ENCODE results near the gene METTL16.
"Not testable (repeated sequence)": the region's sequence is repeated elsewhere in the genome, so short reads cannot be mapped to it uniquely, and the experiment has no call there.

The METTL16 gene

GRCh38 chr17:2503627-2504026 lies 8.1 kb downstream of the METTL16 start:
- no peak for DNase-seq (ENCODE audit: low spot score)

GRCh38 chr17:2502871-2503580 lies 8.7 kb downstream of the METTL16 start:
- DNase-seq (ENCODE audit: low spot score): no peak

GRCh38 chr17:2500446-2500845 lies 11.2 kb downstream of the METTL16 start:
- DNase-seq (ENCODE audit: low spot score): no peak

GRCh38 chr17:2489286-2489685 lies 22.4 kb downstream of the METTL16 start:
- not testable (repeated sequence) for DNase-seq (ENCODE audit: low spot score)

- no peak for DNase-seq (ENCODE audit: low spot score)
These were observed 24.4 kb downstream of the METTL16 start for GRCh38 chr17:2487306-2487705.

GRCh38 chr17:2486709-2487108 lies 25.0 kb downstream of the METTL16 start:
- DNase-seq (ENCODE audit: low spot score): not testable (repeated sequence)

GRCh38 chr17:2485970-2486369 lies 25.7 kb downstream of the METTL16 start:
- DNase-seq (ENCODE audit: low spot score): no peak

- DNase-seq (ENCODE audit: low spot score): no peak
These were observed 26.1 kb downstream of the METTL16 start for GRCh38 chr17:2485543-2485942.

- DNase-seq (ENCODE audit: low spot score): no peak
These were observed 26.8 kb downstream of the METTL16 start for GRCh38 chr17:2484876-2485275.

GRCh38 chr17:2483084-2483483 lies 28.6 kb downstream of the METTL16 start:
- DNase-seq (ENCODE audit: low spot score): no peak

- no peak for DNase-seq (ENCODE audit: low spot score)
These were observed 29.5 kb downstream of the METTL16 start for GRCh38 chr17:2482218-2482617.

GRCh38 chr17:2481760-2482159 lies 29.9 kb downstream of the METTL16 start:
- no peak for DNase-seq (ENCODE audit: low spot score)

GRCh38 chr17:2478458-2478857 lies 33.2 kb downstream of the METTL16 start:
- no peak for DNase-seq (ENCODE audit: low spot score)

GRCh38 chr17:2475056-2475455 lies 36.6 kb downstream of the METTL16 start:
- DNase-seq (ENCODE audit: low spot score): no peak

GRCh38 chr17:2474371-2474770 lies 37.3 kb downstream of the METTL16 start:
- DNase-seq (ENCODE audit: low spot score): no peak

- DNase-seq (ENCODE audit: low spot score): no peak
These were observed 43.4 kb downstream of the METTL16 start for GRCh38 chr17:2468270-2468669.

- no peak for DNase-seq (ENCODE audit: low spot score)
These were observed 44.8 kb downstream of the METTL16 start for GRCh38 chr17:2466931-2467330.

- no peak for DNase-seq (ENCODE audit: low spot score)
These were observed 49.2 kb downstream of the METTL16 start for GRCh38 chr17:2462481-2462880.

GRCh38 chr17:2459917-2460271 lies 51.8 kb downstream of the METTL16 start:
- no peak for DNase-seq (ENCODE audit: low spot score)

GRCh38 chr17:2457913-2458312 lies 53.8 kb downstream of the METTL16 start:
- no peak for DNase-seq (ENCODE audit: low spot score)

- DNase-seq (ENCODE audit: low spot score): no peak
These were observed 55.2 kb downstream of the METTL16 start for GRCh38 chr17:2456475-2456874.

GRCh38 chr17:2455956-2456355 lies 55.7 kb downstream of the METTL16 start:
- no peak for DNase-seq (ENCODE audit: low spot score)

- DNase-seq (ENCODE audit: low spot score): no peak
These were observed 57.8 kb downstream of the METTL16 start for GRCh38 chr17:2453866-2454265.

GRCh38 chr17:2453325-2453724 lies 58.4 kb downstream of the METTL16 start:
- DNase-seq (ENCODE audit: low spot score): no peak
